GM21515 (cell line): Measurements from ENCODE around the gene C1QTNF9.
"Not testable (repeated sequence)": the region's sequence is repeated elsewhere in the genome, so short reads cannot be mapped to it uniquely, and the experiment has no call there.

Experiments used
- ATAC-seq: cut with Tn5 transposase; IDR thresholded peaks from one replicate; pipeline ENCODE4 v1.9.1; 2021; ENCODE audit not compliant: unreplicated experiment

The C1QTNF9 gene

GRCh38 chr13:24359252-24359651 is 49.9 kb downstream of the C1QTNF9 start:
- ATAC-seq = not testable (repeated sequence)

GRCh38 chr13:24360106-24360505 is 50.7 kb downstream of the C1QTNF9 start:
- ATAC-seq = no peak

- ATAC-seq = no peak
Observed at GRCh38 chr13:24361113-24361512, 51.7 kb downstream of the C1QTNF9 start.

- ATAC-seq = no peak
Observed at GRCh38 chr13:24361852-24362366, 52.5 kb downstream of the C1QTNF9 start.

- ATAC-seq = no peak
Observed at GRCh38 chr13:24362435-24362952, 53.1 kb downstream of the C1QTNF9 start.

GRCh38 chr13:24365191-24365590 is 55.8 kb downstream of the C1QTNF9 start:
- ATAC-seq = no peak

GRCh38 chr13:24366315-24366714 is 56.9 kb downstream of the C1QTNF9 start:
- ATAC-seq = not testable (repeated sequence)

GRCh38 chr13:24371273-24371672 is 61.9 kb downstream of the C1QTNF9 start:
- not testable (repeated sequence) for ATAC-seq
